ENCODE measurements around the gene GALNS.

The GALNS gene

GRCh38 chr16:88871730-88872416, 15.1 kb upstream of the GALNS start:
- Histone ChIP-seq H3K27ac (ENCODE audit: low read depth, low read length) (no peak overlapping the region), H3K4me3 (ENCODE audit: insufficient read depth, low read length, poor library complexity, severe bottlenecking) (no peak overlapping the region), H3K9ac (ENCODE audit: low read length) (no peak overlapping the region), H3K36me3 (ENCODE audit: low read length) (no peaks in the 10 kb centered on the region), H3F3A (ENCODE audit: insufficient read depth) (peaks cover 14% of the 10 kb centered on the region), H4K20me1 (ENCODE audit: low read depth, low read length) (no peaks in the 10 kb centered on the region), H3K27me3 (ENCODE audit: low read length) (no peaks in the 10 kb centered on the region), H3K9me3 (ENCODE audit: insufficient read depth, low read length) (no peaks in the 10 kb centered on the region), H3K9me2 (replicated peaks; ENCODE audit: insufficient read depth, low read length) (no peaks in the 10 kb centered on the region), H3K79me2 (ENCODE audit: insufficient read depth, low read length) (no peaks in the 10 kb centered on the region), H2AFZ (ENCODE audit: low read depth, low read length, severe bottlenecking) (no peak overlapping the region), H3K4me2 (ENCODE audit: low read depth, low read length, poor library complexity, severe bottlenecking) (no peak overlapping the region)
- TF ChIP-seq CTCF (IDR thresholded peaks at IDR 0.05; ENCODE audit: insufficient read depth, low read length, poor library complexity, severe bottlenecking) (no peak), EZH2phosphoT487 (conservative IDR thresholded peaks at IDR 0.05; ENCODE audit: low read length) (no peak)

- no peak overlapping the region for H3K27ac ChIP-seq (ENCODE audit: low read depth, low read length)
These were observed 14.6 kb upstream of the GALNS start for GRCh38 chr16:88871349-88871702.

GRCh38 chr16:88870608-88871348, 14.0 kb upstream of the GALNS start:
- Histone ChIP-seq H3K27ac (ENCODE audit: low read depth, low read length) (no peak overlapping the region), H3K27me3 (ENCODE audit: low read length) (no peaks in the 10 kb centered on the region), H3K9me3 (ENCODE audit: insufficient read depth, low read length) (no peaks in the 10 kb centered on the region), H3K36me3 (ENCODE audit: low read length) (no peaks in the 10 kb centered on the region), H3K4me3 (ENCODE audit: insufficient read depth, low read length, poor library complexity, severe bottlenecking) (no peak overlapping the region), H4K20me1 (ENCODE audit: low read depth, low read length) (no peaks in the 10 kb centered on the region), H3K4me2 (ENCODE audit: low read depth, low read length, poor library complexity, severe bottlenecking) (no peak overlapping the region), H2AFZ (ENCODE audit: low read depth, low read length, severe bottlenecking) (no peak overlapping the region), H3F3A (ENCODE audit: insufficient read depth) (peaks cover 6% of the 10 kb centered on the region), H3K9ac (ENCODE audit: low read length) (no peak overlapping the region), H3K79me2 (ENCODE audit: insufficient read depth, low read length) (no peaks in the 10 kb centered on the region), H3K9me2 (replicated peaks; ENCODE audit: insufficient read depth, low read length) (no peaks in the 10 kb centered on the region)
- TF ChIP-seq CTCF (IDR thresholded peaks at IDR 0.05; ENCODE audit: insufficient read depth, low read length, poor library complexity, severe bottlenecking) = no peak
- TF ChIP-seq EZH2phosphoT487 (conservative IDR thresholded peaks at IDR 0.05; ENCODE audit: low read length) = peak; percentile 94; the same call in 1 of the 2 replicates

More at GRCh38 chr16:88871349-88871702, 14.6 kb upstream of the GALNS start:
- Histone ChIP-seq H3K36me3 (ENCODE audit: low read length) (no peaks in the 10 kb centered on the region), H3K9me2 (replicated peaks; ENCODE audit: insufficient read depth, low read length) (no peaks in the 10 kb centered on the region), H3K9me3 (ENCODE audit: insufficient read depth, low read length) (no peaks in the 10 kb centered on the region), H4K20me1 (ENCODE audit: low read depth, low read length) (no peaks in the 10 kb centered on the region), H2AFZ (ENCODE audit: low read depth, low read length, severe bottlenecking) (no peak overlapping the region), H3F3A (ENCODE audit: insufficient read depth) (peaks cover 11% of the 10 kb centered on the region), H3K27me3 (ENCODE audit: low read length) (no peaks in the 10 kb centered on the region), H3K4me2 (ENCODE audit: low read depth, low read length, poor library complexity, severe bottlenecking) (no peak overlapping the region), H3K9ac (ENCODE audit: low read length) (no peak overlapping the region), H3K79me2 (ENCODE audit: insufficient read depth, low read length) (no peaks in the 10 kb centered on the region), H3K4me3 (ENCODE audit: insufficient read depth, low read length, poor library complexity, severe bottlenecking) (no peak overlapping the region)
- no peak for TF ChIP-seq CTCF (IDR thresholded peaks at IDR 0.05; ENCODE audit: insufficient read depth, low read length, poor library complexity, severe bottlenecking)
- TF ChIP-seq EZH2phosphoT487 (conservative IDR thresholded peaks at IDR 0.05; ENCODE audit: low read length) = no peak

Data from SU-DHL-6 (cell line).